ENCODE measurements around the gene GJB2.

GJB2 gene

DNA sequence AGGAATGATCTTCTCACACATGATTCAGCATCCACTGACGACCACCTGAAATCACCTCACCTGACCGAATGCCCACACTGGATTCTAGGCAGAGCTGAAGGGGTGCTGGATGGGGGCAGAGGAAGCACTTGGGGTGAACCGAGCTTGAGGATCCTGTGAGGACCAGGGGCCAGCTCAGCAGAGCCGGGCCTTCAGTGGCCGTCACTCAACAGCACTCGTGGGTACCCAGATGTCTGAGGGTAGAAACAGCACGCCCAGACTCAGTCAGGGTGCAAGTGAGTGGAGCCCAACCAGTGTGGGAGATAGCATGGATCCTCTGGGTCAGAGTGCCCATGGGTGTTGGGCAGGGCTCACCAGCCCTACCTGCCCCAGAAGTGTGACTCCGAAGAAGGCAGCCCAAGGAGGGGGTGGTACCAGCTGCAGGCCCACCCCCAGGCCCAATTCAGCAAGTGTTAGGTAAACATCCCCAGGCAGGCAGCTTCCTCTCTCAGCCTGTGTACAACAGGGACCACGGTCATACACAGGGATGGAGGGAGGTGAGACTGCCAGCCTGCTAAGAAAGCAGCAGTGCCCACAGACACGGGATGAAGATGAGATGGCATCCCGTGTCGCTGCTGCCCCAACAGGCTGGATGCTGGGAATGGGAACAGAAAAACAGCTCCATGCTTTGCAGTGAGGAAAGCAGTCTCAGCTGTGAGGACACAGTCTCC lies 48.4 kb downstream of the GJB2 start:
- TF ChIP-seq ZNF70 (CRISPR knock-in tag; IDR thresholded peaks at IDR 0.05) (no peak), PPARA (CRISPR knock-in tag; IDR thresholded peaks at IDR 0.05; ENCODE audit: borderline replicate concordance) (no peak), OSR1 (CRISPR knock-in tag; IDR thresholded peaks at IDR 0.05) (no peak), ESRRG (CRISPR knock-in tag; IDR thresholded peaks at IDR 0.05) (no peak), TOX (CRISPR knock-in tag; IDR thresholded peaks at IDR 0.05; ENCODE audit: borderline replicate concordance) (no peak), GLIS3 (CRISPR knock-in tag; IDR thresholded peaks at IDR 0.05) (no peak), CSDC2 (CRISPR knock-in tag; IDR thresholded peaks at IDR 0.05) (no peak), ARNTL (CRISPR knock-in tag; IDR thresholded peaks at IDR 0.05; ENCODE audit: borderline replicate concordance, low read depth) (no peak), ZNF8 (CRISPR knock-in tag; IDR thresholded peaks at IDR 0.05) (no peak), RARB (CRISPR knock-in tag; IDR thresholded peaks at IDR 0.05) (no peak)
- TF ChIP-seq, protein P1, sequence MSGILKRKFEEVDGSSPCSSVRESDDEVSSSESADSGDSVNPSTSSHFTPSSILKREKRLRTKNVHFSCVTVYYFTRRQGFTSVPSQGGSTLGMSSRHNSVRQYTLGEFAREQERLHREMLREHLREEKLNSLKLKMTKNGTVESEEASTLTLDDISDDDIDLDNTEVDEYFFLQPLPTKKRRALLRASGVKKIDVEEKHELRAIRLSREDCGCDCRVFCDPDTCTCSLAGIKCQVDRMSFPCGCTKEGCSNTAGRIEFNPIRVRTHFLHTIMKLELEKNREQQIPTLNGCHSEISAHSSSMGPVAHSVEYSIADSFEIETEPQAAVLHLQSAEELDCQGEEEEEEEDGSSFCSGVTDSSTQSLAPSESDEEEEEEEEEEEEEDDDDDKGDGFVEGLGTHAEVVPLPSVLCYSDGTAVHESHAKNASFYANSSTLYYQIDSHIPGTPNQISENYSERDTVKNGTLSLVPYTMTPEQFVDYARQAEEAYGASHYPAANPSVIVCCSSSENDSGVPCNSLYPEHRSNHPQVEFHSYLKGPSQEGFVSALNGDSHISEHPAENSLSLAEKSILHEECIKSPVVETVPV (CRISPR knock-in tag; IDR thresholded peaks at IDR 0.05), result no peak
- TF ChIP-seq, protein P2, sequence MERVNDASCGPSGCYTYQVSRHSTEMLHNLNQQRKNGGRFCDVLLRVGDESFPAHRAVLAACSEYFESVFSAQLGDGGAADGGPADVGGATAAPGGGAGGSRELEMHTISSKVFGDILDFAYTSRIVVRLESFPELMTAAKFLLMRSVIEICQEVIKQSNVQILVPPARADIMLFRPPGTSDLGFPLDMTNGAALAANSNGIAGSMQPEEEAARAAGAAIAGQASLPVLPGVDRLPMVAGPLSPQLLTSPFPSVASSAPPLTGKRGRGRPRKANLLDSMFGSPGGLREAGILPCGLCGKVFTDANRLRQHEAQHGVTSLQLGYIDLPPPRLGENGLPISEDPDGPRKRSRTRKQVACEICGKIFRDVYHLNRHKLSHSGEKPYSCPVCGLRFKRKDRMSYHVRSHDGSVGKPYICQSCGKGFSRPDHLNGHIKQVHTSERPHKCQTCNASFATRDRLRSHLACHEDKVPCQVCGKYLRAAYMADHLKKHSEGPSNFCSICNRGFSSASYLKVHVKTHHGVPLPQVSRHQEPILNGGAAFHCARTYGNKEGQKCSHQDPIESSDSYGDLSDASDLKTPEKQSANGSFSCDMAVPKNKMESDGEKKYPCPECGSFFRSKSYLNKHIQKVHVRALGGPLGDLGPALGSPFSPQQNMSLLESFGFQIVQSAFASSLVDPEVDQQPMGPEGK (CRISPR knock-in tag; IDR thresholded peaks at IDR 0.05; ENCODE audit: borderline replicate concordance), result no peak
- TF ChIP-seq, protein P3, sequence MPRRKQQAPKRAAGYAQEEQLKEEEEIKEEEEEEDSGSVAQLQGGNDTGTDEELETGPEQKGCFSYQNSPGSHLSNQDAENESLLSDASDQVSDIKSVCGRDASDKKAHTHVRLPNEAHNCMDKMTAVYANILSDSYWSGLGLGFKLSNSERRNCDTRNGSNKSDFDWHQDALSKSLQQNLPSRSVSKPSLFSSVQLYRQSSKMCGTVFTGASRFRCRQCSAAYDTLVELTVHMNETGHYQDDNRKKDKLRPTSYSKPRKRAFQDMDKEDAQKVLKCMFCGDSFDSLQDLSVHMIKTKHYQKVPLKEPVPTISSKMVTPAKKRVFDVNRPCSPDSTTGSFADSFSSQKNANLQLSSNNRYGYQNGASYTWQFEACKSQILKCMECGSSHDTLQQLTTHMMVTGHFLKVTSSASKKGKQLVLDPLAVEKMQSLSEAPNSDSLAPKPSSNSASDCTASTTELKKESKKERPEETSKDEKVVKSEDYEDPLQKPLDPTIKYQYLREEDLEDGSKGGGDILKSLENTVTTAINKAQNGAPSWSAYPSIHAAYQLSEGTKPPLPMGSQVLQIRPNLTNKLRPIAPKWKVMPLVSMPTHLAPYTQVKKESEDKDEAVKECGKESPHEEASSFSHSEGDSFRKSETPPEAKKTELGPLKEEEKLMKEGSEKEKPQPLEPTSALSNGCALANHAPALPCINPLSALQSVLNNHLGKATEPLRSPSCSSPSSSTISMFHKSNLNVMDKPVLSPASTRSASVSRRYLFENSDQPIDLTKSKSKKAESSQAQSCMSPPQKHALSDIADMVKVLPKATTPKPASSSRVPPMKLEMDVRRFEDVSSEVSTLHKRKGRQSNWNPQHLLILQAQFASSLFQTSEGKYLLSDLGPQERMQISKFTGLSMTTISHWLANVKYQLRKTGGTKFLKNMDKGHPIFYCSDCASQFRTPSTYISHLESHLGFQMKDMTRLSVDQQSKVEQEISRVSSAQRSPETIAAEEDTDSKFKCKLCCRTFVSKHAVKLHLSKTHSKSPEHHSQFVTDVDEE (CRISPR knock-in tag; IDR thresholded peaks at IDR 0.05), result no peak
- no peak for ATAC-seq

DNA sequence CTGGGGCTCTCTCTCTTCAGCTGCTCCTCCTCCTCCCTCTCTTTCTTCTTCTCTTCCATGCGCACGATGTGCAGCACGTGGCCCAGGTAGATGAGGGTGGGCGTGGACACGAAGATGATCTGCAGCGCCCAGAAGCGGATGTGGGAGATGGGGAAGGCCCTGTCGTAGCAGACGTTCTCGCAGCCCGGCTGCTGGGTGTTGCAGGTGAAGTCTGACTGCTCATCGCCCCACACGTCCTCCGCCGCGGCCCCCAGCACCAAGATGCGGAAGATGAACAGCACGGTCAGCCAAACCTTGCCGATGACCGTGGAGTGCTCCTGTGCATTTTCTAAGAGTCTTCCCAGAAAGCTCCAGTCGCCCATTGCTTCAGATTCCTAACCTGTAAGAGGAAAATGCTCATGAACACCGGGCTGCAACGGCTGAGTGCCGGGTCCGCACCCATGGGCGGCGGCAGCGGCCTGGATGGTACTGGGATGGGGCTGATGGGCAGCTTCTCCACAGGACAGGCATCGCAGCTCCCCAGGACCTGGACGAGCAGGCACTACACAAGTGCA lies 49.7 kb downstream of the GJB2 start:
- ATAC-seq, result no peak
- no peak for TF ChIP-seq ZFP30 (CRISPR knock-in tag; IDR thresholded peaks at IDR 0.05)
- TF ChIP-seq ZNF8 (CRISPR knock-in tag; IDR thresholded peaks at IDR 0.05), result no peak
- TF ChIP-seq GLIS3 (CRISPR knock-in tag; IDR thresholded peaks at IDR 0.05), result no peak

DNA sequence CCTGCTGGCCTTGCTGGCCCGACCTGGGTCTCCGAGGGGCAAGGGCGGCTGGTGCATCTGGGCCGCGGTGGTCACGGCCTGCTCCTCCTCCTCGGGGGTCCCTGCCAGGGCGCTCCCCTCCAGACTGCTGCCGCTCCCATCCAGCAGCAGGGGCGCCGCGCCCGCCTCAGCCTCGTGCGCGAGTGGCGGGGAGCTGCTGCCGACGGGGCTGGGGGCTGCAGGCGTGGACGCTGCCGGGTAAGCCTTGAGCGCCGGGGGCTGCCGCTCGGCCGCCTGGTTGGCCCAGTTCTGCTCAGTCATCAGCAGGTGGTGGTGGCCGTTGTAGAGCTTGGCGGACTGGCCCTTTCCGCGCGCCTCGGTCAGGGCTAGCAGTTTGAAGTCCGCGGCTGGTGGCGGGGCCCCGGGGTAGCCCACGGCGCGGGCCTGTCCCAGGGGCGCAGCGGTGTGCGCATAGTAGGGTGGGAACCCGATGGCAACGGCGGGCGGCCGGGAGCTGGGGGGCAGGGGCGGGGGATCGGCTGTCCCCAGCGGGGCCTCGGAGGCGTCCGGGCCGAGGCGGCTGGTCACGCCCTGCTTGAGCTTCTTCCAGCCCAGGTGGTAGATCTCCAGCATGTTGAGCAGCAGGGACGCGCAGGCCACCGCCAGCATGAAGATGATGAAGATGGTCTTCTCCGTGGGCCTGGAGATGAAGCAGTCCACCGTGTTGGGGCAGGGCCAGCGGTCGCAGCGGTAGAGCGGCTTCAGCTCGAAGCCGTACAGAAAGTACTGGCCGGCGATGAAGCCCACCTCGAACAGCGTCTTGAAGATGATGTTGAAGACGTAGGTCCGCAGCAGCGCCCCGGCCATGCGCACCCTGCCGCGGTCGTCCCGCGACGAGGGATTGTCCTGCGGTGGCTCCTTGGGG lies 50.5 kb downstream of the GJB2 start:
- no peak; the same call in 1 of the 3 replicates for ATAC-seq
- TF ChIP-seq PPARA (CRISPR knock-in tag; IDR thresholded peaks at IDR 0.05; ENCODE audit: borderline replicate concordance) (no peak), SNAI2 (CRISPR knock-in tag; IDR thresholded peaks at IDR 0.05) (no peak)
- TF ChIP-seq, protein P2 (CRISPR knock-in tag; IDR thresholded peaks at IDR 0.05; ENCODE audit: borderline replicate concordance), result no peak

DNA sequence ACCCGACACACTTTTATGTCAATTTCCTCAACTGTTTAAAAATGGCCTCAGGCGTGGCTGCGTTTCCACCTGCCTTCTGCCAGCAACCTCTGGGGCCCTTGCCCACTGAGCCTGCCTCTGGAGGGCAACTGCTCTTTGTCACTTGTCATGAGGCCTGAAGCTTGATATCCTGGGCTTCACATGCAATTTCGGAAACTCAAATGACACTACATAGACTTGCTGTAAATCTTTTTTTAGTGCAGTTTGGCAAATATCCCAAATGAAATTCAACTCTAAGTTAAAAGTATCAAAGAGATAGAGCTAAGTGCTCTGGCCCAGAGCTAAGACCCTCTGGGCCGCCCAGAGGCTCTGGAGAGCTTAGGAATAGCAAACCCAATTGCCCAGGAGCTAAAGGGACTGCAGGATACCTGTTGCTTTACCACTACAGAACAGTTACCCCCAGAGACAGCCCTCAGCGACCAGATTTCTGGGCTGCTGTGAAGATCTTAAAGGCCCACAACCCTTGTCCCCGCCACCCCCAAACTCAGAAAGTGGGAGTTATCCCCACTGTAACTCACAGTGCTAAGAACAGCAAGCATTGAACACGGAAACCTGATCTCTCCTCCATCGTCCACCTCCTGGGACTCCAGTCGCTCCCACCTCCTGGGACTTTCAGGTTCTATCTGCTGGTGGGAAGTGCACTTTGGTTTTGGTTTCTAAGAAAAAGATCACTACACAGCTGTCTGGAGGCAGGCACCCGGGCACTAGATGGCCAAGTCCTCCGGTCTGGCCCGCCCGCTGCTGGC lies 51.3 kb downstream of the GJB2 start:
- ATAC-seq, result peak; percentile 14; the same call in 2 of the 3 replicates
- TF ChIP-seq, protein P4, sequence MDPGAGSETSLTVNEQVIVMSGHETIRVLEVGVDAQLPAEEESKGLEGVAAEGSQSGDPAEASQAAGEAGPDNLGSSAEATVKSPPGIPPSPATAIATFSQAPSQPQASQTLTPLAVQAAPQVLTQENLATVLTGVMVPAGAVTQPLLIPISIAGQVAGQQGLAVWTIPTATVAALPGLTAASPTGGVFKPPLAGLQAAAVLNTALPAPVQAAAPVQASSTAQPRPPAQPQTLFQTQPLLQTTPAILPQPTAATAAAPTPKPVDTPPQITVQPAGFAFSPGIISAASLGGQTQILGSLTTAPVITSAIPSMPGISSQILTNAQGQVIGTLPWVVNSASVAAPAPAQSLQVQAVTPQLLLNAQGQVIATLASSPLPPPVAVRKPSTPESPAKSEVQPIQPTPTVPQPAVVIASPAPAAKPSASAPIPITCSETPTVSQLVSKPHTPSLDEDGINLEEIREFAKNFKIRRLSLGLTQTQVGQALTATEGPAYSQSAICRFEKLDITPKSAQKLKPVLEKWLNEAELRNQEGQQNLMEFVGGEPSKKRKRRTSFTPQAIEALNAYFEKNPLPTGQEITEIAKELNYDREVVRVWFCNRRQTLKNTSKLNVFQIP (CRISPR knock-in tag; IDR thresholded peaks at IDR 0.05; ENCODE audit: borderline replicate concordance, low read depth), result no peak
- no peak for TF ChIP-seq RARB (CRISPR knock-in tag; IDR thresholded peaks at IDR 0.05)
- TF ChIP-seq, protein P5, sequence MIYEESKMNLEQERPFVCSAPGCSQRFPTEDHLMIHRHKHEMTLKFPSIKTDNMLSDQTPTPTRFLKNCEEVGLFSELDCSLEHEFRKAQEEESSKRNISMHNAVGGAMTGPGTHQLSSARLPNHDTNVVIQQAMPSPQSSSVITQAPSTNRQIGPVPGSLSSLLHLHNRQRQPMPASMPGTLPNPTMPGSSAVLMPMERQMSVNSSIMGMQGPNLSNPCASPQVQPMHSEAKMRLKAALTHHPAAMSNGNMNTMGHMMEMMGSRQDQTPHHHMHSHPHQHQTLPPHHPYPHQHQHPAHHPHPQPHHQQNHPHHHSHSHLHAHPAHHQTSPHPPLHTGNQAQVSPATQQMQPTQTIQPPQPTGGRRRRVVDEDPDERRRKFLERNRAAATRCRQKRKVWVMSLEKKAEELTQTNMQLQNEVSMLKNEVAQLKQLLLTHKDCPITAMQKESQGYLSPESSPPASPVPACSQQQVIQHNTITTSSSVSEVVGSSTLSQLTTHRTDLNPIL (CRISPR knock-in tag; IDR thresholded peaks at IDR 0.05; ENCODE audit: low read depth), result no peak
